IPS DF 6.9 (cell line): Measurements from ENCODE around the gene PKD2.

Source experiments
- DNase-seq: peaks from one replicate; pipeline ENCODE4 v3.0.0-alpha.2; 2013; ENCODE audit warnings: low read depth, low spot score
- H3K27ac ChIP-seq: one replicate; pipeline ENCODE4 v1.5.1; 2013; ENCODE audit warnings: low read length, control low read depth
- H3K27me3 ChIP-seq: 2 replicates; pipeline ENCODE4 v1.6.1; 2013; ENCODE audit warnings: mild to moderate bottlenecking, low read length; ENCODE audit not compliant: control insufficient read depth, insufficient read depth
- H3K36me3 ChIP-seq: 2 replicates; pipeline ENCODE4 v1.6.1; 2013; ENCODE audit warnings: low read length; ENCODE audit not compliant: control insufficient read depth, insufficient read depth
- H3K4me1 ChIP-seq: 2 replicates; pipeline ENCODE4 v1.6.1; 2013; ENCODE audit warnings: low read length; ENCODE audit not compliant: control insufficient read depth, insufficient read depth
- H3K4me3 ChIP-seq: 2 replicates; pipeline ENCODE4 v1.5.1; 2013; ENCODE audit warnings: mild to moderate bottlenecking, low read length
- H3K9me3 ChIP-seq: 2 replicates; pipeline ENCODE4 v1.6.1; 2013; ENCODE audit warnings: low read length, inconsistent platforms; ENCODE audit not compliant: control insufficient read depth, insufficient read depth
- WGBS: extraction: QIAGEN DNeasy Blood & Tissue Kit; methylation state at CpG from one replicate; pipeline ENCODE4 v1.1.7; 2013; ENCODE audit warnings: mixed read lengths, missing lambda C conversion rate; ENCODE audit not compliant: insufficient read length, insufficient coverage; 5-methylcytosine and 5-hydroxymethylcytosine counted together

Gene PKD2

DNA sequence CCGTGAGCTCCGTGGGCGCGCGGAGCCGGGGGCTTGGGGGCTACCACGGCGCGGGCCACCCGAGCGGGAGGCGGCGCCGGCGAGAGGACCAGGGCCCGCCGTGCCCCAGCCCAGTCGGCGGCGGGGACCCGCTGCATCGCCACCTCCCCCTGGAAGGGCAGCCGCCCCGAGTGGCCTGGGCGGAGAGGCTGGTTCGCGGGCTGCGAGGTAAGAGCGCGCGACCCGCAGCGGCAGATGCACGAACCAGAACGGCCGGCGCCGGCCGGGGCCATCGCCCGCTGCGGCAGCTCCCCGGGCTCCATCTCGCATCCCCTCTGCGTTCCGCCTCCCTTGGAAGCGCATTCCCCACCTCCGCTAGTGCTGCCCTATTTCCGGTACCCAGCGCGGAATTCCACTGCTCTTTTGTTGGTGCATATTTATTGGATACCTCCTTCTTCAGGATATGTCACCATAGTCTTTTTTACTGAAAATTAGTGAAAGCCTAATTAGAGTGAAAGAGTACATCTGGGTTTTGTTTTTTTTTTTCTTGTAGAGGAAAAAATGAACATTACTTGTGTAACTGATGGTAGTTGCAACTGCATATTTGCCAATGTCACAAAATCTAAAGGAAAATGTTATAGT is 797 bp downstream of the PKD2 start:
- peaks cover 1% of the 10 kb centered on the region; the same call in 1 of the 2 replicates for H3K4me1 ChIP-seq
- H3K36me3 ChIP-seq: no peaks in the 10 kb centered on the region
- no CpG with 5 or more reads among the region's 51 CpGs for WGBS
- no peak overlapping the region for H3K27ac ChIP-seq
- no peak for DNase-seq
- H3K27me3 ChIP-seq: no peaks in the 10 kb centered on the region
- H3K9me3 ChIP-seq: no peaks in the 10 kb centered on the region
- peak overlapping the region; percentile 97 for H3K4me3 ChIP-seq

DNA sequence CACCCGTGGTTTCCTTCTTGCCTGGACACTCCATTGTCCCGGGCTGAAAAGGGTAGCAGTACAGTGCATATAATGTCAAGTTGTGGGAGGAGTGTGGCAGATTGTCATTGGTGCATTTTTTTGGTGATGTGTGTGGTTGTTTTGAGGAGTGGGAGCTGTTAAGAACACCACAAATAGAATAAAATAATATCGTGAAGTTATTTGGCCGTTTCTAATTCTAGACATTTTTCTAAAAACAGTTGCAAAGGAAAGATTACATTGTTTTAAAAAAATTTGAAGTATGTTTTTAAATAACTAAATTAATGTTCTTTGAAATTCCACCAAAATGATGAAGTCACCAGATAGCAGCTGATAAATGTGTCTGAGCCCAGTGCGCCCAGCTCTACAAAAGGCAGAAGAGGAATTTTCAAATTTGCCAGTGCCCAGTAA is 1.3 kb downstream of the PKD2 start:
- Histone ChIP-seq H3K9me3 (no peaks in the 10 kb centered on the region), H3K4me3 (peak overlapping the region; percentile 97; the same call in 1 of the 2 replicates), H3K27ac (no peak overlapping the region), H3K27me3 (no peaks in the 10 kb centered on the region), H3K4me1 (peaks cover 2% of the 10 kb centered on the region; the same call in 1 of the 2 replicates), H3K36me3 (no peaks in the 10 kb centered on the region)
- no peak for DNase-seq
- no CpG with 5 or more reads among the region's 5 CpGs for WGBS

DNA sequence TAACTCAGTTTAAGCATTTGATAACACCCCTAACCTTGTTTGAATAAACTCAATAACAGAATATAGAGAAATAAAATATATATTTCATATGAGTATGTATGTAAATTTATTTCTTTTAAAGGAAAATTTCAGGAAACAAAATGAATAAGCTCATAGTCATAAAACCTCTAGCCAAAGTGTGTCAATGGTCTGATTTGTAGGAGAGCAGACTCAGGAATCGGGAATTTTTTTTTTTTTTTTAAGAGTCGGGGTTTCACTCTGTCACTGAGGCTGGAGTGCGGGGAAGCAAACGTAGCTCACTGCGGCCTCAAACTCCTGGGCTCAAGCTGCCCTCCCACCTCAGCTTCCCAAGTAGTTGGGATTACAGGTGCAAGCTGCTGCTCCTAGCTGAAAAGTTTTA is 2.4 kb downstream of the PKD2 start:
- WGBS: no CpG with 5 or more reads among the region's 5 CpGs
- H3K27ac ChIP-seq: no peak overlapping the region
- H3K4me3 ChIP-seq: no peak overlapping the region
- no peaks in the 10 kb centered on the region for H3K36me3 ChIP-seq
- H3K9me3 ChIP-seq: no peaks in the 10 kb centered on the region
- H3K4me1 ChIP-seq: peaks cover 3% of the 10 kb centered on the region; the same call in 1 of the 2 replicates
- DNase-seq: no peak
- no peaks in the 10 kb centered on the region for H3K27me3 ChIP-seq

DNA sequence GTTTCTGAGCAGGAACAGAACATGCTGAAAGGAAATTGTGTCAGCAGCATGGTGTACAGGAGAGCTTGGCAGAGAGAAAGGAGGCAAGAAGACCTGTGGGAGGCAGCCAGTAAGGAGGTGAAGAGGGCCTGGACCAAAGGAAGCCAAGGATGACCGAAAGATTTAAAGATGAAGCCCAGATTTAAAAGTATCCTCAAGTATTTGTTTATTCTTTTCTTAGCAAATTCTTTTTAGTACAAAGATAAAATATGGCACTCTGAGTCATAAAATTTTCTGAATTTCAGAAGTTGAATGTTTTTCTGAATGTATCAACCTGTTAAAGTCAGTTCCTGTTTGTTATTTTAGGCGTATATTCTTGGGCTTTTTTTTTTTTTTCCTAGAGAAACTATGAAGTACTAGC is 3.5 kb downstream of the PKD2 start:
- WGBS: no CpG with 5 or more reads among the region's 2 CpGs
- H3K4me3 ChIP-seq: no peak overlapping the region
- no peak for DNase-seq
- H3K27ac ChIP-seq: no peak overlapping the region
- no peaks in the 10 kb centered on the region for H3K27me3 ChIP-seq
- no peaks in the 10 kb centered on the region for H3K36me3 ChIP-seq
- peaks cover 4% of the 10 kb centered on the region; the same call in 1 of the 2 replicates for H3K4me1 ChIP-seq
- H3K9me3 ChIP-seq: no peaks in the 10 kb centered on the region

DNA sequence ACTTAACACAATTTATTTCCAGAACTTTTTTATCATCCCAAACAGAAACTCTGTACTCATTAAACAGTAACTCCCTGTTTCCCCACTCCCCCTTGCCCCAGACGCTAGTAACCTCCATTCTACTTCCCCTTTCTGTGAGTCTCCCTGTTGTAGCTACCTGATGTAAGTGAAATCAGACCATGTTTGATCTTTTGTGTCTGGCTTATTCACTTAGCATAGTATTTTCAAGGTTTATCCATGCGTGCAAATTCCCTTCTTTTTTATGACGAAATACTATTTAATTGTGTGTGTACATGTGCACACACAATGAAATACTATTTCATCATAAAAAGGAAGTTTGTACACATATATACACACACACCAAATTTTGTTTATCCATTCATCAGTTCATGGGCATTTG is 5.2 kb downstream of the PKD2 start:
- H3K4me1 ChIP-seq: peaks cover 3% of the 10 kb centered on the region; the same call in 1 of the 2 replicates

DNA sequence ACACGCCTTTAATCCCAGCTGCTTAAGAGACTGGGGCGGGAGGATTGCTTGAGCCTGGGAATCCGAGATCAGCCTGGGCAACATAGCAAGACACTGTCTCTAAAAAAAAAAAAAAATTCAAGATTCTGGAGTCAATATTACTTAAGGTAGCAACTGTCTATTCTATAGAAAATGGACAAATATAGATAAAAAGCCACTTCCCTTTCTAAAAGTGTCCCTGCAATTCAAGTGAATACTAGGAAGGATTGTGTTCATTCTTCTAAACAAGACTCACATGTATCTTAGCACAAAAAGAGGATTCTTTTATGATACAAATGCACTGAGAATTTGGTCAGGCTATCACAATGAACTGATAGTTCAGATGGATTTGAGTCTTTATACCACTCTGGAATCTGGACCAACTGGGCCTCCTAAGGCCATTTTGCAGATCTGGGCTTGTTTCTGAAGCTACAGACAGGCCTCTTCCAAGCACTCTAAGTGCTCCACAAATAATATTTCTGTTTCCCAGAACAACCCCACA is 7.0 kb downstream of the PKD2 start:
- no CpG with 5 or more reads among the region's 3 CpGs for WGBS

More for the DNA sequence above, 5.2 kb downstream of the PKD2 start:
- H3K4me3 ChIP-seq: no peak overlapping the region
- no peak for DNase-seq
- no peaks in the 10 kb centered on the region for H3K36me3 ChIP-seq
- no CpG with 5 or more reads among the region's 3 CpGs for WGBS
- no peaks in the 10 kb centered on the region for H3K27me3 ChIP-seq
- H3K9me3 ChIP-seq: no peaks in the 10 kb centered on the region
- H3K27ac ChIP-seq: no peak overlapping the region

DNA sequence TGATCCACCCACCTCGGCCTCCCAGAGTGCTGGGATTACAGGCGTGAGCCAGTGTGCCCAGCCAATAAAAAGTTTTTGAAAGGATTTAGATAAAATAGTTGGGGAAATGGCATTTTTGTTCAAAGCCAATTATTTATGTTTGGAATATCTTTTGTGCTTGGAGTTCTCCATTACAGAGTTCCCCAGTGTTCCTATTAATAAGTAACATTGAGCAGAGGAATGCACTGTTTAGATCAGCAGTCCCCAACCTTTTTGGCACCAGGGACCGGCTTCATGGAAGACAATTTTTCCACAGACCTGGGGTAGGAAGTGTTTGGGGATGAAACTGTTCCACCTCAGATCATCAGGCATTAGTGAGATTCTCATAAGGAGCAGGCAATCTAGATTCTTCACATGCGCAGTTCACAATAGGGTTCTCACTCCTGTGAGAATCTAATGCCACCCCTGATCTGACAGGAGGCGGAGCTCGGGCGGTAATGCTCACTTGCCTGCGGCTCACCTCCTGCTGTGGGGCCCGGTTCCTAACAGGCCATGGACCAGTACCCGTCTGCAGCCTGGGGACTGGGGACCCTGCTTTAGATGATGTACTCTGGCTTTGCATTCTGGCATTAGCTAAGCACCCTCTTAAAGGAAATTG is 8.3 kb downstream of the PKD2 start:
- no peak for DNase-seq
- H3K4me3 ChIP-seq: no peak overlapping the region
- no peak overlapping the region for H3K27ac ChIP-seq
- no peaks in the 10 kb centered on the region for H3K9me3 ChIP-seq
- peaks cover 3% of the 10 kb centered on the region; the same call in 1 of the 2 replicates for H3K4me1 ChIP-seq
- no peaks in the 10 kb centered on the region for H3K36me3 ChIP-seq
- no CpG with 5 or more reads among the region's 10 CpGs for WGBS
- no peaks in the 10 kb centered on the region for H3K27me3 ChIP-seq

More for the DNA sequence above, 7.0 kb downstream of the PKD2 start:
- H3K27me3 ChIP-seq: no peaks in the 10 kb centered on the region
- H3K36me3 ChIP-seq: no peaks in the 10 kb centered on the region
- no peaks in the 10 kb centered on the region for H3K9me3 ChIP-seq
- no peak overlapping the region for H3K27ac ChIP-seq
- H3K4me3 ChIP-seq: no peak overlapping the region
- DNase-seq: no peak
- peaks cover 3% of the 10 kb centered on the region; the same call in 1 of the 2 replicates for H3K4me1 ChIP-seq

DNA sequence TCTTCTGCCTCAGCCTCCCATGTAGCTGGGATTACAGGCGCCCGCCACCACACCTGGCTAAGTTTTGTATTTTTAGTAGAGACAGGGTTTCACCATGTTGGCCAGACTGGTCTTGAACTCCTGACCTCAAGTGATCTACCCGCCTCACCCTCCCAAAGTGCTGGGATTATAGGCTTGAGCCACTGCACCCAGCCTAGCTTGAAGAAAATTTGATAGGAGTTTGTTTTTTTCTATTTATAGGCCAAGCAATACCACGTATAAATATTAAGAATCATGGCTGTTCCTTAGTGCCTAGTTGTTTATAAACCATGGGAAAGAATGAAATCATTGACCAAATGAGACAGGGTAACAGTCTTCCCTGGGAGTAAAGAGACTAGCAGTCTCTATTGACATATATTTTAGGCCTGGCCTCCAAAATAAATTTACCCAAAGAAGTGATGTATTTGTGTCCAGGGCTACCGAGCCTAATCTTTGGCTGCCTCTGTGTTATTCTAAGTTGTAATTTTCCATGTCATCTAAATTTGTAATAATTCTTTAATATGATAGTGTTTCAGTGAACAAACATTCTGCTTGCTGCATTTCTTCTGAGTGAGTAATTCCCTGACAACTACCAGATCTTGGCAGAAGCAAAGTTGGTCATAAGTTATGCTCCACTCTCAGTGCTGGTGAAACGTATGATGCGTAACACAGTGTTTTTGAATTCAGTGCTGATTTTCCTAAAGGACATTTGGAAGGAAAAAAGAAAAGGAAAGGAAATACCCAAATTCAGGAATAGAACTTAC is 10.3 kb downstream of the PKD2 start:
- Histone ChIP-seq H3K27me3 (no peaks in the 10 kb centered on the region), H3K4me1 (peaks cover 3% of the 10 kb centered on the region; the same call in 1 of the 2 replicates), H3K27ac (no peak overlapping the region), H3K9me3 (no peaks in the 10 kb centered on the region), H3K36me3 (no peaks in the 10 kb centered on the region), H3K4me3 (no peak overlapping the region)
- no CpG with 5 or more reads among the region's 7 CpGs for WGBS
- DNase-seq: no peak

DNA sequence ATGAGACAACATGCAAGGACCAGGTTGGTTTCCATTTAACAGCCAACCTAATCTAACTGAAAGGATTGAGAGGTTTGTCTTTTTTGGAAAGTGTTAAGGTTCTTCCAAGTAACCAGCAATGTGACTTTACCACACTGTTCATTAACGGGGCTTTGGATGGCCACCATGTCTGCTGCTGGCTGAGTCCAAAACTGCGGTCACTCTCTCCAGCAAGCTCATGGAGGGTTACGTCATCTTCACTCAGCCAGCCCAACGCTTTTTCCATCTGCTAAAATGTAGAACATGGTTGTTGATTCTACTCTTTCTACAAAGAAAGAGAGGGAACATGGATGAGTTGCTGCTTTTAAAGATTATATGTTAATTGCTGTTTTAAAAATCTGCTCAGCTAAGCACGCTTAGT is 11.0 kb downstream of the PKD2 start:
- Histone ChIP-seq H3K9me3 (no peaks in the 10 kb centered on the region), H3K4me1 (peaks cover 3% of the 10 kb centered on the region; the same call in 1 of the 2 replicates), H3K27me3 (no peaks in the 10 kb centered on the region), H3K4me3 (no peak overlapping the region), H3K27ac (no peak overlapping the region), H3K36me3 (no peaks in the 10 kb centered on the region; the same call in 1 of the 2 replicates)
- DNase-seq: no peak
- no CpG with 5 or more reads among the region's 5 CpGs for WGBS

DNA sequence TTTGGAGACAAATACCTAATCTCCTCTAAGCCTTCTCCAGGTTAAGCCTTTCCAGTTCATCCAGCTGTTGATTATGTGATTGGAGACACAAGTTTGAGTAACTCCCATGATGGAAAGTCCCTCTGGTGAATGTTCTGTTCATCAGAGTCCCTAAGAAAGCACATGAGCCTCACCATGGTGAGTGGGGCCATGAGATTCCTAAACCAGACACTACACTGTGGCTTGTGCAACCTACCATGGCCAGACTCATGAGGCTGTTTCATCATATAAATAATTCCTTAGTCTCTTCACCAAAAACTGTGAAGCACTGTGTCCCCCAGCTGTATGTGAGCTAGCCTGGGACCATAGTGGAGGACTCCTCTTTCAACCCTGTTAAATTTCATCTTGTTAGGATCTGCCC is 14.4 kb downstream of the PKD2 start:
- H3K36me3 ChIP-seq: no peaks in the 10 kb centered on the region; the same call in 1 of the 2 replicates
- no peak overlapping the region for H3K27ac ChIP-seq
- no peaks in the 10 kb centered on the region; the same call in 1 of the 2 replicates for H3K9me3 ChIP-seq
- H3K27me3 ChIP-seq: no peaks in the 10 kb centered on the region
- no peaks in the 10 kb centered on the region for H3K4me1 ChIP-seq
- H3K4me3 ChIP-seq: no peak overlapping the region
- no peak for DNase-seq
